Naive thymus-derived CD4-positive, alpha-beta T cell (primary cell): ENCODE measurements around the gene NAA25. TPM values are rescaled to one million over a fixed set of nuclear protein-coding genes. Genes with fewer than 3 reads are reported as not detected.

Source experiments
- ATAC-seq: fragments of 150-1000 bp; cut with Tn5 transposase; 2 replicates; pipeline ENCODE4 v1.10.0; 2021; ENCODE audit warnings: mild to moderate bottlenecking, moderate library complexity
- CTCF ChIA-PET: fragments of 350-600 bp; sonication (Branson Sonifier 250); formaldehyde crosslinking; loops from one replicate; lab custom pipeline; 2021; ENCODE audit warnings: antibody characterized with exemption; lab: Charles Lee
- POLR2A ChIA-PET: fragments of 350-600 bp; sonication (Branson Sonifier 250); formaldehyde crosslinking; loops from one replicate; lab custom pipeline; 2021; ENCODE audit warnings: antibody characterized with exemption, inconsistent platforms; lab: Charles Lee
- DNase-seq, 9 donors: peaks; one replicate each; pipeline versions ENCODE4 v3.0.0 to v3.0.0-alpha.2; 2020 to 2022; ENCODE audit warnings: mixed read lengths in 1 of 9
- H3K27ac ChIP-seq: one replicate; pipeline ENCODE4 v1.7.0; 2013; ENCODE audit warnings: mild to moderate bottlenecking, low read depth, low read length, moderate library complexity
- H3K27me3 ChIP-seq, 2 donors: one replicate each; pipeline ENCODE4 v1.7.0; 2013; ENCODE audit warnings: low read length in 2 of 2, mild to moderate bottlenecking in 2 of 2, moderate library complexity in 2 of 2; ENCODE audit not compliant: control insufficient read depth in 2 of 2, insufficient read depth in 2 of 2
- H3K36me3 ChIP-seq, 3 experiments: 1 replicate in 2 of 3; 2 replicates in 1 of 3; pipeline ENCODE4 v1.7.0; 2013; ENCODE audit warnings: low read length in 3 of 3, mild to moderate bottlenecking in 3 of 3, moderate library complexity in 1 of 3; ENCODE audit not compliant: insufficient read depth in 3 of 3, control insufficient read depth in 2 of 3
- H3K4me1 ChIP-seq, 2 donors: one replicate each; pipeline ENCODE4 v1.7.0; 2013; ENCODE audit warnings: low read length in 2 of 2, mild to moderate bottlenecking in 2 of 2, moderate library complexity in 1 of 2; ENCODE audit not compliant: control insufficient read depth in 2 of 2, insufficient read depth in 2 of 2
- H3K4me3 ChIP-seq: 2 replicates; pipeline ENCODE4 v1.7.0; 2013; ENCODE audit warnings: mild to moderate bottlenecking, low read length
- H3K9me3 ChIP-seq, 3 experiments: 1 replicate in 2 of 3; 2 replicates in 1 of 3; pipeline ENCODE4 v1.7.0; 2013; ENCODE audit warnings: low read length in 3 of 3; ENCODE audit not compliant: control insufficient read depth in 2 of 3
- H3K27ac Mint-ChIP-seq, 9 donors: one replicate each; pipeline ENCODE4 v1.8.0; 2020 to 2022; ENCODE audit warnings: mixed read lengths in 9 of 9, mild to moderate bottlenecking in 8 of 9, moderate library complexity in 5 of 9, inconsistent platforms in 2 of 9
- H3K27me3 Mint-ChIP-seq, 5 donors: one replicate each; pipeline ENCODE4 v1.8.0; 2021 to 2022; ENCODE audit warnings: mixed read lengths in 5 of 5, mild to moderate bottlenecking in 1 of 5
- H3K36me3 Mint-ChIP-seq, 5 donors: one replicate each; pipeline ENCODE4 v1.8.0; 2020 to 2022; ENCODE audit warnings: mixed read lengths in 5 of 5, mild to moderate bottlenecking in 3 of 5, inconsistent platforms in 1 of 5
- H3K4me1 Mint-ChIP-seq, 7 donors: one replicate each; pipeline ENCODE4 v1.8.0; 2020 to 2022; ENCODE audit warnings: mixed read lengths in 7 of 7, mild to moderate bottlenecking in 3 of 7, inconsistent platforms in 1 of 7
- H3K4me3 Mint-ChIP-seq, 10 donors: one replicate each; pipeline ENCODE4 v1.8.0; 2020 to 2022; ENCODE audit warnings: mild to moderate bottlenecking in 10 of 10, mixed read lengths in 10 of 10, moderate library complexity in 6 of 10, inconsistent platforms in 2 of 10
- H3K9me3 Mint-ChIP-seq, 11 donors: one replicate each; pipeline ENCODE4 v1.8.0; 2020 to 2022; ENCODE audit warnings: mixed read lengths in 11 of 11, mild to moderate bottlenecking in 4 of 11, inconsistent platforms in 1 of 11, moderate library complexity in 1 of 11
- intact Hi-C, 2 donors: fragments of 100-400 bp; cut with micrococcal nuclease; formaldehyde crosslinking; loops; one replicate each; pipeline ENCODE4 v1.15.1; 2023
- polyA plus RNA-seq, 2 donors: library from polyadenylated mRNA; unstranded; fragments of 300-500 nt; fragmentation: Illumina TruSeq; gene quantifications; one replicate each; pipeline ENCODE4 v1.2.3, GENCODE V29; 2021
- total RNA-seq, 6 experiments: library from RNA in 5 of 6; stranded (reverse) in 5 of 6; gene quantifications; 1 replicate in 5 of 6; 2 replicates in 1 of 6; pipeline ENCODE4 v1.2.3 and lab custom pipeline; 2021 to 2026

The NAA25 gene
- total and polyA plus RNA-seq, 7 experiments from 2014 or later, result 9.8 to 43.0 (median 39.8) TPM

DNA sequence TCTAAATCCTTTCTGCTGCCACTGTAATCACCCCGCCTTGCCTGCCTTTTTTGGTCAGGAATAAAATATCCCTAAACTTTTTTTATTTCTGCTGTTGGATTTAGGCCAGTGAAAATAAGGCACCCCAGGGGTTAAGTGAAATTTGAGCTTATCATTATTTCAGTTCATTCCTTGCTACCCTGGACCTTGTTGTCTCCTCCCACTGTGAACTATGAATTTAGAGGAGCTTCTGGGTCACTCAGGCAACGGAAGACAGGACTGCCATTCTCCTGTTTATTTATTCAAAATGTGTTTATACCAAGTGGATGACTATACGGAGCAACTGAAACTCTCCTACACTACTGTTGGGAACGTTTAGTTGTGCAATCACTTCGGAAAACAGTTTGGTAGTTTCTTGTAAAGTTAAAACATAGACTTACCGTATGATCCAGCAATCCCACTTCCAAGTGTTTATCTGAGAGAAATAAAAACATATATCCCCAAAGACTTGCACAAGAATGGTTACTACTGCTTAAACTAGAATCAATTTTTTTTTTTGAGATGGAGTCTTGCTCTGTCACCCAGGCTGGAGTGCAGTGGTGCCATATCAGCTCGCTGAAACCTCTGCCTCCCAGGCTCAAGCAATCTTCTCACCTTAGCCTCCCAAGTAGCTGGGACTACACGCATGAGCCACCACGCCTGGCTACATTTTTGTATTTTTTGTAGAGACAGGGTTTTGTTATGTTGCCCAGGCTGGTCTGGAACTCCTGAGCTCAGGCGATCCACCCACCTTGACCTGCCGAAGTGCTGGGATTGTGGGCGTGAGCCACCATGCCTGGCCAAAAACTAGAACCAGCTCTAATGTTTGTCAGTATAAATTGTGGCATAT, 14.5 kb upstream of the NAA25 start:
- no peak for DNase-seq
- Histone ChIP-seq H3K36me3 (peaks cover 0 to 5% (median 0%) of the 10 kb centered on the region in 3 experiments), H3K4me3 (no peak overlapping the region), H3K27ac (no peak overlapping the region), H3K27me3 (no peaks in the 10 kb centered on the region), H3K9me3 (no peaks in the 10 kb centered on the region), H3K4me1 (peaks cover 14 to 20% of the 10 kb centered on the region in 2 donors)
- Mint-ChIP-seq H3K9me3 (no peaks in the 10 kb centered on the region), H3K27me3 (peaks cover 0 to 12% (median 0%) of the 10 kb centered on the region in 5 donors), H3K4me3 (no peak overlapping the region), H3K27ac (no peak overlapping the region), H3K4me1 (peaks cover 12 to 27% (median 21%) of the 10 kb centered on the region in 7 donors), H3K36me3 (peaks cover 0 to 9% (median 0%) of the 10 kb centered on the region in 5 donors)
- CTCF ChIA-PET, result interaction anchor here (0.9 to 3.1 kb wide), 2 partner anchors 14 to 46 kb away, joined by 3 to 8 read pairs; partner anchors contain the start of gene NAA25
- POLR2A ChIA-PET, result interaction anchor here (0.5 to 6.0 kb wide), 5 partner anchors 9 to 191 kb away, joined by 3 to 81 read pairs (median 3); partner anchors contain the start of gene NAA25
- intact Hi-C loops, result no loop called here
- no peak for ATAC-seq

DNA sequence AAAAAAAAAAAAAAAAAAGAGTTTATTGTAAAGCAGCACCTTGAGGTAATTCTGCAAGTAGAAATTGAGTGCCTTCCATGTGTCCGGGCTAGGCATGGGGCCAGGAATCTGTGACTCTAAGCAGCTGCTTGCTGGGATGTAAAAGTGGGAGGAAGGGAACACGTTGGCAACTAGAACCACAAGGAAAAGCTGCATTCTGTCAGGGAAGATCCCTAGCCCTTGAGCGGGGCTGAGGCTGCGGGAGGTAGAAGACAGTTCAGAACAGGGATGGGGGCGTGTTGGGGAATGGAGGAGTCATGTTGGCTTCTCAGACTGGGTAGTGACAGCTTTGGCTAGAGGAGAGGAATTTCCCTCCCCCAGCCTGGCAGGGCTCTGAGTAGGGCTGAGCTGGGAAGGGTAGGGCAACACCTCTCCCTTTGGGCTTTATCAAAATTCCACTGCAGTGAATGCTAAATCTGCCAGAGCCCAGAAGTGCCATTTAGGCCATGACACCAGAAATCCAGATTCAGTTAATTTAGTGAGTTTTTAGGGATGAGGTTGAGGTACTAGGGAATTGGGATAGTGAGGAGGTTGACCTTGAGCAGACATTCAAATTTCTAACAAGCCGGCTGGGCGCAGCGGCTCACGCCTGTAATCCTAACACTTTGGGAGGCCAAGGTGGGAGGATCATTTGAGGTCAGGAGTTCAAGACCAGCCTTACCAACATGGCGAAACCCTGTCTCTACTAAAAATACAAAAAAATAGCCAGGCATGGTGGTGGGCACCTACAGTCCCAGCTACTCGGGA, 13.4 kb upstream of the NAA25 start:
- intact Hi-C loops, result no loop called here
- DNase-seq (no peak), ATAC-seq (no peak)
- H3K4me1 ChIP-seq, result peaks cover 14 to 15% of the 10 kb centered on the region in 2 donors
- H3K27ac Mint-ChIP-seq, result no peak overlapping the region
- H3K27me3 Mint-ChIP-seq, result peaks cover 0 to 12% (median 0%) of the 10 kb centered on the region in 5 donors
- no peaks in the 10 kb centered on the region for H3K27me3 ChIP-seq
- H3K36me3 Mint-ChIP-seq, result peaks cover 0 to 3% (median 0%) of the 10 kb centered on the region in 5 donors
- H3K4me1 Mint-ChIP-seq, result peaks cover 10 to 20% (median 17%) of the 10 kb centered on the region in 7 donors
- H3K9me3 Mint-ChIP-seq, result no peaks in the 10 kb centered on the region
- CTCF ChIA-PET, result interaction anchor here (0.6 kb wide), 1 partner anchor 9 kb away, joined by 4 read pairs; no protein-coding TSS in a partner anchor
- no peaks in the 10 kb centered on the region for H3K9me3 ChIP-seq
- H3K4me3 ChIP-seq, result no peak overlapping the region
- H3K27ac ChIP-seq, result no peak overlapping the region
- peaks cover 0 to 5% (median 0%) of the 10 kb centered on the region in 3 experiments for H3K36me3 ChIP-seq
- no peak overlapping the region for H3K4me3 Mint-ChIP-seq
- POLR2A ChIA-PET, result interaction anchor here (0.6 to 6.0 kb wide), 4 partner anchors 14 to 481 kb away, joined by 3 to 81 read pairs (median 4); partner anchors contain the start of gene NAA25

DNA sequence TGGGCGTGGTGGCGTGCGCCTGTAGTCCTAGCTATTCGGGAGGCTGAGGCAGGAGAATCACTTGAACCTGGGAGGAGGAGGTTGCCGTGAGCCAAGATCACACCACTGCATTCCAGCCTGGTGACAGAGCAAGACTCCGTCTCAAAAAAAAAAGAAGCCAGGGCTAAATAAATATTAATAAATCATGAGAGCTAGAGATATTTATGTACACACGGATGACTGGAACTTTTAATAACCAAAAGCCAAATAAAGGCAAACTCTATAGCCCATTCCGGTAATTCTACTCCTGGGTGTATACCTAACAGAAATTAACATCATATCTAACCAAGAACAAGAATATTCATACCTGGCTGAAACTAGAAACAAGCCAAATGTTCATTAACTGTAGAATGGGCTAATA, 9.1 kb upstream of the NAA25 start:
- ChIA-PET POLR2A (interaction anchor here (1.1 kb wide), 1 partner anchor 9 kb away, joined by 5 read pairs; the partner anchor contains the start of gene NAA25), CTCF (no interaction called here)
- H3K9me3 Mint-ChIP-seq, result no peaks in the 10 kb centered on the region
- no peaks in the 10 kb centered on the region for H3K27me3 ChIP-seq
- H3K9me3 ChIP-seq, result no peaks in the 10 kb centered on the region
- H3K36me3 ChIP-seq, result no peaks in the 10 kb centered on the region
- no peaks in the 10 kb centered on the region for H3K36me3 Mint-ChIP-seq
- DNase-seq (no peak), ATAC-seq (no peak)
- no peak overlapping the region for H3K4me3 Mint-ChIP-seq
- no peak overlapping the region for H3K27ac Mint-ChIP-seq
- H3K4me1 Mint-ChIP-seq, result peaks cover 8 to 14% (median 8%) of the 10 kb centered on the region in 7 donors
- peaks cover 0 to 10% (median 0%) of the 10 kb centered on the region in 5 donors for H3K27me3 Mint-ChIP-seq
- H3K27ac ChIP-seq, result no peak overlapping the region
- H3K4me1 ChIP-seq, result no peaks in the 10 kb centered on the region
- no peak overlapping the region for H3K4me3 ChIP-seq
- intact Hi-C loops, result no loop called here

DNA sequence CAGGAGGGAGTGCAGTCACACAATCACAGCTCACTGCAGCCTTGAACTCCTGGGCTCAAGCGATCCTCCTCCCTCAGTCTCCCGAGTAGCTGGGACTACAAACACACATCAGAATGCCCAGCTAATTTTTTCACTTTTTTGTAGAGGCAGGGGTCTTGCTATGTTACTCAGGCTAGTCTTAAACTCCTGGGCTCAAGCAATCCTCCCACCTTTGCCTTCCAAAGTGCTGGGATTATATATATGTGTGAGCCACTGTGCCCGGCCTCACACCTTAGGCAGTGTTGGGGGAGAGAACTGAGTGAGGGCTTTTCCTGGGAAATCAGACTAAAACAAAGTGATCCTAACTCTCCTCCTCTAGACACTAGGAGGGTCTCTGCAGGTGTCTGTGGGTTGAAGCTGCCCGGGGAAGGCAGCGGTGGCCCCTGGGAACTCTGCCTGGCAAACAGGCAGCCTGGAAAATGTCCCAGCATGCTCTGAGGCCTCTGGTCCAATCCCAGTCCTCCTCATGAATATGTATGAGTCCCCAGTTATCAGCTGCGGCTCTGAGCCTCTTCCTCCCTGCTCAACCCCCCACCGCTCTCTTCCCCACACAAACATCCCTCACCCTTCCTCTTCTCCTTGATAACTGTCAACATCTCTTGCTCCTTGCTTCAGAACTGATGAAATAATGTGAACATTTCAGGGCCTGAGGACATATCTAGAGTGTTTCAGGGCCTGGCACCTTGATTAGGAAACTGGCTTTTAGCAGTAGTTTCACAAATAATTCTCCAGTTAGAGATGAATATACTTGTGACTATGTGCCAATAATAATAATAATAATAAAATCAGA, 7.9 kb upstream of the NAA25 start:
- H3K4me3 Mint-ChIP-seq, result peak overlapping the region in 9 of 10 donors; percentile 14 to 73 (median 46)
- peaks cover 0 to 5% (median 0%) of the 10 kb centered on the region in 5 donors for H3K27me3 Mint-ChIP-seq
- Histone ChIP-seq H3K36me3 (no peaks in the 10 kb centered on the region), H3K27me3 (no peaks in the 10 kb centered on the region), H3K9me3 (no peaks in the 10 kb centered on the region), H3K27ac (peak overlapping the region; percentile 39), H3K4me1 (no peaks in the 10 kb centered on the region), H3K4me3 (no peak overlapping the region)
- peak; percentile 88 for ATAC-seq
- peak overlapping the region in 7 of 9 donors; percentile 16 to 92 (median 59) for H3K27ac Mint-ChIP-seq
- peaks cover 8 to 18% (median 8%) of the 10 kb centered on the region in 7 donors for H3K4me1 Mint-ChIP-seq
- intact Hi-C loops, result loop anchor here in 1 of 2 donors (1.0 kb wide), 1 partner anchor 9 kb away; the partner anchor contains the start of gene TRAFD1
- POLR2A ChIA-PET, result interaction anchor here (0.9 to 2.3 kb wide), 4 partner anchors 8 to 13 kb away, joined by 3 to 12 read pairs (median 4); partner anchors contain the start of genes NAA25 and TRAFD1
- no peak for DNase-seq
- H3K9me3 Mint-ChIP-seq, result no peaks in the 10 kb centered on the region
- CTCF ChIA-PET, result no interaction called here
- H3K36me3 Mint-ChIP-seq, result no peaks in the 10 kb centered on the region

DNA sequence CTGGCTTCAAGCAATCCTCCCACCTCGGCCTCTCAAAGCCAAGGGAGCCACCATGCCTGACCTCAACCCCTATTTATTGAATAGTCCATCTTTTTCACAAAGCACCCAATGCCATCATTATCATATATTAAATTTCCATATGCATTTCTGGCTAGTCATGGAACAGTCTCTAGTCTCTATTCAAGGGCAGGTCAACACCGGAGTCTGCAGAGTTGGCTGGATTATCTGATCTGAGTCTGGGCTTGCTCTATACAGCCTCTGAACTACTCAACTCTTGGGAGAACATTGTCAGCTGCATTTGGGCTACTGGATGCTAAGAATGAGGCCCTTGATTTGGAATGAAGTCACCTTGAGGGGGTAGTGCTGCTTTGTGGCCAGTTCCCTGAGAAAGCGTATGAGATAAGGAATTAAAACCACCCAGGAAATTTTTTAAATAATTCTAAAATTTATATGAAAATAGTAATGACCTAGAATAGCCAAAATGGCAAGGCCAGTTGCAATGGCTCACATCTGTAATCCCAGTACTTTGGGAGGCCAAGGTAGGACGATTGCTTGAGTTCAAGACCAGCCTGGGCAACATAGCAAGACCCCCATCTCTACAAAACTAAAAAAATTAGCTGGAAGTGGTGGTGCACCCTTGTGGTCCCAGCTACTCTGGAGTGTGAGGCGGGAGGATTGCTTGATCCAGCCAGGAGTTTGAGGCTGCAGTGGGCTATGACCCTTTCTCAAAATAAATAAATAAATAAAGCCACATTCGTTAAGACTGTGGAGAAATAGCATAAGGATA, 6.9 kb upstream of the NAA25 start:
- DNase-seq (no peak), ATAC-seq (no peak)
- Histone ChIP-seq H3K4me3 (no peak overlapping the region), H3K27ac (no peak overlapping the region), H3K27me3 (no peaks in the 10 kb centered on the region), H3K9me3 (no peaks in the 10 kb centered on the region), H3K4me1 (no peaks in the 10 kb centered on the region), H3K36me3 (no peaks in the 10 kb centered on the region)
- Mint-ChIP-seq H3K9me3 (peaks cover 0 to 2% (median 0%) of the 10 kb centered on the region in 11 donors), H3K27ac (peak overlapping the region in 1 of 9 donors; percentile 28), H3K4me1 (peaks cover 8 to 15% (median 8%) of the 10 kb centered on the region in 7 donors), H3K4me3 (no peak overlapping the region), H3K27me3 (peaks cover 0 to 2% (median 0%) of the 10 kb centered on the region in 5 donors), H3K36me3 (no peaks in the 10 kb centered on the region)
- POLR2A ChIA-PET, result interaction anchor here (1.0 to 2.3 kb wide), 2 partner anchors 10 to 16 kb away, joined by 3 to 12 read pairs; partner anchors contain the start of gene TRAFD1
- CTCF ChIA-PET, result no interaction called here
- intact Hi-C loops, result loop anchor here in 1 of 2 donors (1.0 kb wide), 1 partner anchor 10 kb away; the partner anchor contains the start of gene TRAFD1
